ENCODE data around the gene VOPP1.

DNA sequence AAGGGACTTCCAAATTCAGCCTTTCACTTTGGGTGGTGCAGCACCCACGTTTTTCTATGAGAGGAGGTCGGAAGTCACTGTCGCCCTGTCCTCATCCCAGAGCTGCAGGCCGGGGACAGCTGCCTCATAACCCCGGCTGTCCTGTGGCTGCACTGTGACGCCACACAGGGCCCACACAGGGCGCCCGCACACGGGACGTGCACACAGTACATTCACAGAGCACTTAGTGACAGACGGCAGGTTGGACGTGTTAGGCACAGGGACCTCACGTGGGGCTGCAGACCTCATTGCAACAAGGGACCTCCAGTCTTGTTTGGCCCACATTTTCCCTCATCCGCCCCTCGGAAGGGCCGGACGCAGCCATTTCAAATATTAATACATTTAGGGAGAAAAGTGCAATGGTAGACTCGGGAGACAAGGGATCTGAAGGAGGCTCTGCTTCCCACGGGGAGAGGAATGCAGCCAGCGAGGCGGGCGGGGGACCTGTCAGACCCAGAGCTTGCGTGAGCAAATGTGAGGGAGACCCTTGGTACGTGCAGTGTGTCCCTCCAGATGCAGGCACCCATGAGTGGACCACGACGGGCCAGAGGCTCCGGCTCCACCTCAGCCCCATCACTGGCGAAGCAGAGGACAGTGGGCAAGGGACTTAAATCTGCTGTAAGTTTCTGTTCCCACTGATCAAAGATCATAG, 86.7 kb downstream of the VOPP1 start:
- TF ChIP-seq POLR2A (IDR thresholded peaks at IDR 0.05; ENCODE audit: low read depth, low read length) (no peak), POLR2AphosphoS5 (IDR thresholded peaks at IDR 0.05; ENCODE audit: low read depth, low read length) (no peak)
